Caco-2 (cell line): Measurements from ENCODE around the gene NUFIP1. TPM values are rescaled to one million over a fixed set of nuclear protein-coding genes. Genes with fewer than 3 reads are reported as not detected.
A peak's percentile ranks its signal among the peaks of the same experiment; 100 is the strongest.

Experiments used
- BruUV-seq: library from RNA; stranded (reverse); fragments of 400-500 nt; replicated peaks from 2 replicates; lab custom pipeline; 2021; lab: Mats Ljungman, UMichigan
- CTCF ChIA-PET: fragments of 300-600 bp; sonication (Branson Sonifier 250); formaldehyde crosslinking; loops from one replicate; lab custom pipeline; 2022; ENCODE audit warnings: antibody characterized with exemption; lab: Charles Lee
- POLR2A ChIA-PET: fragments of 300-600 bp; sonication (Branson Sonifier 250); formaldehyde crosslinking; loops from one replicate; lab custom pipeline; 2022; ENCODE audit warnings: antibody characterized with exemption; lab: Charles Lee
- DNase-seq, 2 experiments: peaks; one replicate each; pipeline versions ENCODE4 v3.0.0 to v3.0.0-alpha.2; 2020 to 2022
- H3K27me3 ChIP-seq: replicated peaks from 2 replicates; pipeline ENCODE4 v1.6.0; 2011; ENCODE audit warnings: low read length; ENCODE audit not compliant: control insufficient read depth, insufficient read depth
- H3K36me3 ChIP-seq: 2 replicates; pipeline ENCODE4 v1.5.1; 2011; ENCODE audit warnings: low read length; ENCODE audit not compliant: control insufficient read depth, insufficient read depth
- H3K4me1 ChIP-seq: fragments of 250-450 bp; sonication (Bioruptor Pico); 2 replicates; pipeline ENCODE4 v1.5.1; 2020; ENCODE audit warnings: mild to moderate bottlenecking
- H3K4me3 ChIP-seq: 2 replicates; pipeline ENCODE4 v1.5.1; 2011; ENCODE audit warnings: low read depth, mild to moderate bottlenecking, control low read depth, low read length
- H3K9me3 ChIP-seq: fragments of 250-450 bp; sonication (Bioruptor Pico); 2 replicates; pipeline ENCODE4 v1.5.1; 2020; ENCODE audit warnings: mild to moderate bottlenecking, moderate library complexity
- H3K27ac Mint-ChIP-seq: one replicate; pipeline ENCODE4 v1.8.0; 2022; ENCODE audit warnings: mixed read lengths; ENCODE audit not compliant: unreplicated experiment
- H3K27me3 Mint-ChIP-seq: one replicate; pipeline ENCODE4 v1.8.0; 2022; ENCODE audit warnings: mixed read lengths; ENCODE audit not compliant: insufficient read depth, unreplicated experiment
- H3K36me3 Mint-ChIP-seq: one replicate; pipeline ENCODE4 v1.8.0; 2022; ENCODE audit warnings: mild to moderate bottlenecking, mixed read lengths; ENCODE audit not compliant: insufficient read depth, unreplicated experiment
- H3K4me1 Mint-ChIP-seq: one replicate; pipeline ENCODE4 v1.8.0; 2022; ENCODE audit warnings: low read depth, mixed read lengths; ENCODE audit not compliant: unreplicated experiment
- H3K4me3 Mint-ChIP-seq: one replicate; pipeline ENCODE4 v1.8.0; 2022; ENCODE audit warnings: mild to moderate bottlenecking, moderate library complexity, mixed read lengths; ENCODE audit not compliant: unreplicated experiment
- H3K9me3 Mint-ChIP-seq: one replicate; pipeline ENCODE4 v1.8.0; 2022; ENCODE audit warnings: mixed read lengths; ENCODE audit not compliant: unreplicated experiment
- CTCF ChIP-seq, 2 experiments: fragments of 200-600 bp in 1 of 2; IDR thresholded peaks; 1 replicate in 1 of 2; 2 replicates in 1 of 2; pipeline versions ENCODE4 v1.5.1 to v1.8.0; 2011 to 2022; ENCODE audit warnings: antibody characterized with exemption in 1 of 2, control low read depth in 1 of 2, inconsistent platforms in 1 of 2, low read depth in 1 of 2, low read length in 1 of 2, mild to moderate bottlenecking in 1 of 2, moderate library complexity in 1 of 2; ENCODE audit not compliant: insufficient read depth in 1 of 2, severe bottlenecking in 1 of 2, unreplicated experiment in 1 of 2
- intact Hi-C: fragments of 100-400 bp; cut with micrococcal nuclease; formaldehyde crosslinking; loops from one replicate; pipeline ENCODE4 v1.10.0; 2022; ENCODE audit not compliant: unreplicated experiment
- total RNA-seq: library from RNA; stranded (reverse); gene quantifications from 2 replicates; pipeline ENCODE4 v1.2.3, GENCODE V29; 2022

Gene NUFIP1
- total RNA-seq, 1 experiment from 2014 or later, result 15.4 TPM

GRCh38 chr13:44969551-44970484 is 19.5 kb downstream of the NUFIP1 start:
- Mint-ChIP-seq H3K36me3 (peaks cover 44% of the 10 kb centered on the region), H3K9me3 (peaks cover under 1% of the 10 kb centered on the region), H3K27me3 (no peaks in the 10 kb centered on the region), H3K4me3 (no peak overlapping the region), H3K4me1 (peaks cover 14% of the 10 kb centered on the region), H3K27ac (no peak overlapping the region)
- H3K27me3 ChIP-seq, result no peaks in the 10 kb centered on the region
- H3K4me1 ChIP-seq, result peaks cover 14% of the 10 kb centered on the region
- BruUV-seq, result no TSS peak
- TF ChIP-seq CTCF (IDR thresholded peaks at IDR 0.05; ENCODE audit: insufficient read depth in 1 of 2, low read depth in 1 of 2, low read length in 1 of 2, severe bottlenecking in 1 of 2, unreplicated experiment in 1 of 2), result peak; percentile 74 to 81
- CTCF ChIA-PET, result no interaction called here
- H3K36me3 ChIP-seq, result peaks cover 2% of the 10 kb centered on the region; the same call in 1 of the 2 replicates
- intact Hi-C loops, result loop anchor here (1.0 to 10.0 kb wide), 3 partner anchors 155 to 487 kb away; partner anchors contain the start of gene TSC22D1
- peak in 1 of 2 experiments; percentile 62 for DNase-seq
- no peak overlapping the region for H3K4me3 ChIP-seq
- H3K9me3 ChIP-seq, result no peaks in the 10 kb centered on the region
- POLR2A ChIA-PET, result no interaction called here

GRCh38 chr13:44968434-44968815 is 20.8 kb downstream of the NUFIP1 start:
- intact Hi-C loops, result no loop called here
- Mint-ChIP-seq H3K27me3 (no peaks in the 10 kb centered on the region), H3K27ac (no peak overlapping the region), H3K4me3 (no peak overlapping the region), H3K4me1 (peaks cover 14% of the 10 kb centered on the region), H3K9me3 (peaks cover 15% of the 10 kb centered on the region), H3K36me3 (peaks cover 58% of the 10 kb centered on the region)
- DNase-seq, result no peak
- TF ChIP-seq CTCF (IDR thresholded peaks at IDR 0.05; ENCODE audit: insufficient read depth in 1 of 2, low read depth in 1 of 2, low read length in 1 of 2, severe bottlenecking in 1 of 2, unreplicated experiment in 1 of 2), result no peak
- POLR2A ChIA-PET, result no interaction called here
- no TSS peak for BruUV-seq
- Histone ChIP-seq H3K27me3 (no peaks in the 10 kb centered on the region), H3K36me3 (peaks cover 4% of the 10 kb centered on the region), H3K9me3 (peaks cover under 1% of the 10 kb centered on the region; the same call in 1 of the 2 replicates), H3K4me3 (no peak overlapping the region), H3K4me1 (peaks cover 12% of the 10 kb centered on the region)
- CTCF ChIA-PET, result no interaction called here

GRCh38 chr13:44967704-44968433 is 21.4 kb downstream of the NUFIP1 start:
- Mint-ChIP-seq H3K27ac (no peak overlapping the region), H3K9me3 (peaks cover 20% of the 10 kb centered on the region), H3K36me3 (peaks cover 62% of the 10 kb centered on the region), H3K27me3 (no peaks in the 10 kb centered on the region), H3K4me1 (peaks cover 14% of the 10 kb centered on the region), H3K4me3 (no peak overlapping the region)
- peaks cover 7% of the 10 kb centered on the region for H3K4me1 ChIP-seq
- intact Hi-C loops, result loop anchor here (1.0 kb wide), 1 partner anchor 50 kb away; no protein-coding TSS in a partner anchor
- ChIA-PET POLR2A (no interaction called here), CTCF (interaction anchor here (1.0 kb wide), 2 partner anchors 49 to 151 kb away, joined by 3 to 4 read pairs; no protein-coding TSS in a partner anchor)
- no TSS peak for BruUV-seq
- peaks cover 3% of the 10 kb centered on the region for H3K36me3 ChIP-seq
- no peak overlapping the region for H3K4me3 ChIP-seq
- peaks cover 6% of the 10 kb centered on the region for H3K9me3 ChIP-seq
- DNase-seq, result no peak
- H3K27me3 ChIP-seq, result no peaks in the 10 kb centered on the region
- peak in 1 of 2 experiments; percentile 6 for TF ChIP-seq CTCF (IDR thresholded peaks at IDR 0.05; ENCODE audit: insufficient read depth in 1 of 2, low read depth in 1 of 2, low read length in 1 of 2, severe bottlenecking in 1 of 2, unreplicated experiment in 1 of 2)
